ENCODE results near the gene TMEM132E. TPM values are rescaled to one million over a fixed set of nuclear protein-coding genes. Genes with fewer than 3 reads are reported as not detected.

TMEM132E gene
- total RNA-seq, 4 donors from 2014 or later, result 0.08 TPM; not detected in 3

GRCh38 chr17:34623856-34624766 is 44.7 kb downstream of the TMEM132E start:
- Histone ChIP-seq H3K27me3 (peaks cover 71% of the 10 kb centered on the region), H3K27ac (no peak overlapping the region), H3K36me3 (no peaks in the 10 kb centered on the region), H3K4me3 (no peak overlapping the region), H3K9me3 (no peaks in the 10 kb centered on the region), H3K4me1 (peaks cover 8% of the 10 kb centered on the region)
- TF ChIP-seq EP300 (IDR thresholded peaks at IDR 0.05), result no peak
- TF ChIP-seq, protein P1, sequence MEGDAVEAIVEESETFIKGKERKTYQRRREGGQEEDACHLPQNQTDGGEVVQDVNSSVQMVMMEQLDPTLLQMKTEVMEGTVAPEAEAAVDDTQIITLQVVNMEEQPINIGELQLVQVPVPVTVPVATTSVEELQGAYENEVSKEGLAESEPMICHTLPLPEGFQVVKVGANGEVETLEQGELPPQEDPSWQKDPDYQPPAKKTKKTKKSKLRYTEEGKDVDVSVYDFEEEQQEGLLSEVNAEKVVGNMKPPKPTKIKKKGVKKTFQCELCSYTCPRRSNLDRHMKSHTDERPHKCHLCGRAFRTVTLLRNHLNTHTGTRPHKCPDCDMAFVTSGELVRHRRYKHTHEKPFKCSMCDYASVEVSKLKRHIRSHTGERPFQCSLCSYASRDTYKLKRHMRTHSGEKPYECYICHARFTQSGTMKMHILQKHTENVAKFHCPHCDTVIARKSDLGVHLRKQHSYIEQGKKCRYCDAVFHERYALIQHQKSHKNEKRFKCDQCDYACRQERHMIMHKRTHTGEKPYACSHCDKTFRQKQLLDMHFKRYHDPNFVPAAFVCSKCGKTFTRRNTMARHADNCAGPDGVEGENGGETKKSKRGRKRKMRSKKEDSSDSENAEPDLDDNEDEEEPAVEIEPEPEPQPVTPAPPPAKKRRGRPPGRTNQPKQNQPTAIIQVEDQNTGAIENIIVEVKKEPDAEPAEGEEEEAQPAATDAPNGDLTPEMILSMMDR (IDR thresholded peaks at IDR 0.05), result no peak
- TF ChIP-seq POLR2A (IDR thresholded peaks at IDR 0.05), result no peak
- TF ChIP-seq POLR2AphosphoS5 (IDR thresholded peaks at IDR 0.05), result no peak
- DNase-seq (ENCODE audit: low spot score in 2 of 2), result no peak
- WGBS, result 38% methylated on average over 11 of the region's 12 CpGs

DNA sequence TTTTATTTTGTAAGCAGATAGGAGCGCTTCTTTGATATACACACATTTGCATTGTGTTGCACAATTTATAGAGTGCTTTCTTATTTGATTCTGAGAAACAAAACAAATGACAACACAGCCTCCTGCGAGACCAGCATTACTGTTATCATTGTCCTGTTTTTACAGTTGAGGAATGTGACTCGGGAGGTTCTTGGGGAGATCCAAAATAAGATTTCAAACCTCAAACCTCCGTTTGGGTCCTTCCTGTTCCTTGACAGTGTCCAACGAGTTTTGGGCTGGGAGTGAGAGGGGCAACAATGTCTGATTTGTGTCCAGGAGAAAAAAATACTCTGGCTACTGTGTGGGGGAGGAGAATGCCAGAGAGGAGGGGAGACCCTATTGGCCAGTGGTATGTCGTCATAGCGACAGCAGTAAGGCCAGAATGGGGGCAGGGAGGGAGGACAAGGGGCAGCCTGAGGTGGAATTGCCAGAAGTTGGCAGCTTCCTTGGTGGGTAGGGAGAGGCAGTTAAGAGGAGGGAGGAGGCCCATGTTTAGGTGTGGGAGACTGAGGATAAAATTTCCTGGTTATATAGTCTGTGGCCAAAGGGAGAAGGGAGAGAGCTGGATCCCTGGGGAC is 45.5 kb downstream of the TMEM132E start:
- TF ChIP-seq POLR2A (IDR thresholded peaks at IDR 0.05), result no peak
- no peak for TF ChIP-seq EP300 (IDR thresholded peaks at IDR 0.05)
- TF ChIP-seq, protein P1 (IDR thresholded peaks at IDR 0.05), result no peak
- no peak for TF ChIP-seq POLR2AphosphoS5 (IDR thresholded peaks at IDR 0.05)
- Histone ChIP-seq H3K36me3 (no peaks in the 10 kb centered on the region), H3K4me3 (no peak overlapping the region), H3K27me3 (peaks cover 78% of the 10 kb centered on the region), H3K27ac (no peak overlapping the region), H3K4me1 (peaks cover 8% of the 10 kb centered on the region), H3K9me3 (no peaks in the 10 kb centered on the region)
- no peak for DNase-seq (ENCODE audit: low spot score in 2 of 2)
- WGBS, result 49% methylated on average over 7 of the region's 7 CpGs

- peaks cover 82% of the 10 kb centered on the region for H3K27me3 ChIP-seq
- H3K9me3 ChIP-seq, result no peaks in the 10 kb centered on the region
- no peaks in the 10 kb centered on the region for H3K36me3 ChIP-seq
- DNase-seq (ENCODE audit: low spot score in 2 of 2), result no peak
- WGBS, result 15% methylated on average over 24 of the region's 53 CpGs
- H3K27ac ChIP-seq, result no peak overlapping the region
- no peak overlapping the region for H3K4me3 ChIP-seq
- no peak for TF ChIP-seq POLR2AphosphoS5 (IDR thresholded peaks at IDR 0.05)
- TF ChIP-seq EP300 (IDR thresholded peaks at IDR 0.05), result no peak
- no peak for TF ChIP-seq POLR2A (IDR thresholded peaks at IDR 0.05)
- TF ChIP-seq, protein P1 (IDR thresholded peaks at IDR 0.05), result no peak
- peaks cover 8% of the 10 kb centered on the region for H3K4me1 ChIP-seq
These were observed 46.8 kb downstream of the TMEM132E start for GRCh38 chr17:34626121-34626681.

- H3K27me3 ChIP-seq, result peaks cover 88% of the 10 kb centered on the region
These were observed 49.5 kb downstream of the TMEM132E start for GRCh38 chr17:34628879-34629278.

More at GRCh38 chr17:34628879-34629278, 49.5 kb downstream of the TMEM132E start:
- no peak overlapping the region for H3K4me3 ChIP-seq
- TF ChIP-seq, protein P1 (IDR thresholded peaks at IDR 0.05), result no peak
- no peak for TF ChIP-seq POLR2A (IDR thresholded peaks at IDR 0.05)
- no peak for TF ChIP-seq EP300 (IDR thresholded peaks at IDR 0.05)
- DNase-seq (ENCODE audit: low spot score in 2 of 2), result no peak
- WGBS, result 80% methylated on average over 4 of the region's 8 CpGs
- H3K9me3 ChIP-seq, result no peaks in the 10 kb centered on the region
- no peaks in the 10 kb centered on the region for H3K36me3 ChIP-seq
- no peak overlapping the region for H3K27ac ChIP-seq
- H3K4me1 ChIP-seq, result peaks cover 8% of the 10 kb centered on the region

All from suprapubic skin (tissue), 4 donors.